Stimulated activated CD4-positive, alpha-beta T cell treated with anti-CD3 and anti-CD28 coated beads, Interleukin-1b, Interleukin-23, amount 100 ng/mL, for 48 hours (primary cell): ENCODE results near the gene RPS15.

Experiments used
- DNase-seq: peaks from one replicate; pipeline ENCODE4 v3.0.0-alpha.2; 2020

Gene RPS15

GRCh38 chr19:1420590-1420989 lies 17.6 kb upstream of the RPS15 start:
- no peak for DNase-seq

GRCh38 chr19:1421218-1421957 lies 16.8 kb upstream of the RPS15 start:
- DNase-seq: no peak

GRCh38 chr19:1421958-1422305 lies 16.3 kb upstream of the RPS15 start:
- DNase-seq: no peak

GRCh38 chr19:1422360-1422759 lies 15.8 kb upstream of the RPS15 start:
- DNase-seq: no peak

GRCh38 chr19:1422943-1423342 lies 15.3 kb upstream of the RPS15 start:
- DNase-seq: no peak

GRCh38 chr19:1423436-1424191 lies 14.6 kb upstream of the RPS15 start:
- DNase-seq: no peak

GRCh38 chr19:1424192-1424955 lies 13.8 kb upstream of the RPS15 start:
- no peak for DNase-seq

- DNase-seq: no peak
Measured at GRCh38 chr19:1425102-1425837, 12.9 kb upstream of the RPS15 start.

- no peak for DNase-seq
Measured at GRCh38 chr19:1425902-1426301, 12.3 kb upstream of the RPS15 start.

GRCh38 chr19:1426736-1427135 lies 11.5 kb upstream of the RPS15 start:
- no peak for DNase-seq

GRCh38 chr19:1427221-1427920 lies 10.8 kb upstream of the RPS15 start:
- no peak for DNase-seq

- no peak for DNase-seq
Measured at GRCh38 chr19:1428738-1429391, 9.3 kb upstream of the RPS15 start.

GRCh38 chr19:1429750-1430149 lies 8.4 kb upstream of the RPS15 start:
- no peak for DNase-seq

- DNase-seq: no peak
Measured at GRCh38 chr19:1430246-1430645, 8.0 kb upstream of the RPS15 start.

- DNase-seq: no peak
Measured at GRCh38 chr19:1431759-1432506, 6.3 kb upstream of the RPS15 start.

GRCh38 chr19:1432507-1432887 lies 5.7 kb upstream of the RPS15 start:
- no peak for DNase-seq

- DNase-seq: no peak
Measured at GRCh38 chr19:1433119-1434039, 4.8 kb upstream of the RPS15 start.

- no peak for DNase-seq
Measured at GRCh38 chr19:1434040-1434366, 4.2 kb upstream of the RPS15 start.

GRCh38 chr19:1434577-1435060 lies 3.6 kb upstream of the RPS15 start:
- no peak for DNase-seq

- DNase-seq: no peak
Measured at GRCh38 chr19:1435378-1435989, 2.7 kb upstream of the RPS15 start.
